Nephron progenitor cell (in vitro differentiated cells): Measurements from ENCODE around the gene DAB2IP.

Experiments
- DNase-seq: peaks from one replicate; pipeline ENCODE4 v3.0.0; 2021
- H3K27ac Mint-ChIP-seq: 2 replicates; pipeline ENCODE4 v1.8.0; 2021; ENCODE audit warnings: mild to moderate bottlenecking, moderate library complexity, mixed read lengths
- H3K27me3 Mint-ChIP-seq: 2 replicates; pipeline ENCODE4 v1.8.0; 2021; ENCODE audit warnings: mild to moderate bottlenecking, low read depth, mixed read lengths; ENCODE audit not compliant: poor library complexity
- H3K36me3 Mint-ChIP-seq: 2 replicates; pipeline ENCODE4 v1.8.0; 2021; ENCODE audit warnings: low read depth, mixed read lengths
- H3K4me1 Mint-ChIP-seq: 2 replicates; pipeline ENCODE4 v1.8.0; 2021; ENCODE audit warnings: mixed read lengths
- H3K4me3 Mint-ChIP-seq: 2 replicates; pipeline ENCODE4 v1.8.0; 2021; ENCODE audit warnings: mild to moderate bottlenecking, moderate library complexity, mixed read lengths
- H3K9me3 Mint-ChIP-seq: 2 replicates; pipeline ENCODE4 v1.8.0; 2021; ENCODE audit warnings: mild to moderate bottlenecking, moderate library complexity, mixed read lengths
- TF ChIP-seq, protein P1 (sequence below): fragments of 200-600 bp; sonication (generic); IDR thresholded peaks from 2 replicates; pipeline ENCODE4 v1.5.0; 2021; ENCODE audit warnings: antibody characterized with exemption

DAB2IP gene

DNA sequence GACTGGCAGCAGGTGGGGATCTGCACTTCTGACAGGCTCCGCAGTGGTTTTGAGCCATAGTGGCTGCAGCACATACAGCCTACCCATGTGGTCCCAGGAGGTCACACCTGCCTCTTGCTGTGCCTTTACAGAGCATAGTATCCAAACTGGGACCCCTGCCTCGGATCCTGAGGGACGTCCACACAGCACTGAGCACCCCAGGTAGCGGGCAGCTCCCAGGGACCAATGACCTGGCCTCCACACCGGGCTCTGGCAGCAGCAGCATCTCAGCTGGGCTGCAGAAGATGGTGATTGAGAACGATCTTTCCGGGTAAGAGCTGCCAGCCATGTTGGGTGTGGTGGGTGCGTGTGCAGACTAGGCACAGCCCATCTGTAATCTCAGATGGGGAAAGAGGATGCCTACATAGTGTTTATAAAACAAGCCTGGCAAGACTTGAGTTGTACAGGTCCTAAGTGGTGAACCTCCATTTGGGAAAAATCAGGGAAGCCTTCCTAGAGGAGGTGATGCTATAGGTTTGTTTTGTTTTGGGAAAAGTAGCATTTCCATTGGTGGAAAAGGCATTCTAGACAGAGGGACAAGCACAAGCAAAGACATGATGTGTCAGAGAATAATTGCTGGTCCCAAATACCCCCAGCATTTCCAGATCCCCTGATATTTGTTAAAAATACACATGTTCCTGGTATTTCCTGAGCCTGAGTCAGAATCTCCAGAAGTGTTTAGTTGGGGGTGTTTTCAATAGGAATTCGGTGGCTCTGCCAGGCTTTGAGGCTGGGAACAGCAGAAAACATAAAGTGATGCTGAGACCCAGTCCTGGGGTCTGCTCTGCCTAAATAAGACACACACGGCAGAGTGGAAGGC lies 119.2 kb downstream of the DAB2IP start:
- H3K36me3 Mint-ChIP-seq, result peaks cover 42% of the 10 kb centered on the region
- no peaks in the 10 kb centered on the region for H3K4me1 Mint-ChIP-seq
- DNase-seq, result no peak
- H3K27ac Mint-ChIP-seq, result peak overlapping the region; percentile 36
- no peaks in the 10 kb centered on the region for H3K27me3 Mint-ChIP-seq
- no peak overlapping the region for H3K4me3 Mint-ChIP-seq
- TF ChIP-seq, protein P1, sequence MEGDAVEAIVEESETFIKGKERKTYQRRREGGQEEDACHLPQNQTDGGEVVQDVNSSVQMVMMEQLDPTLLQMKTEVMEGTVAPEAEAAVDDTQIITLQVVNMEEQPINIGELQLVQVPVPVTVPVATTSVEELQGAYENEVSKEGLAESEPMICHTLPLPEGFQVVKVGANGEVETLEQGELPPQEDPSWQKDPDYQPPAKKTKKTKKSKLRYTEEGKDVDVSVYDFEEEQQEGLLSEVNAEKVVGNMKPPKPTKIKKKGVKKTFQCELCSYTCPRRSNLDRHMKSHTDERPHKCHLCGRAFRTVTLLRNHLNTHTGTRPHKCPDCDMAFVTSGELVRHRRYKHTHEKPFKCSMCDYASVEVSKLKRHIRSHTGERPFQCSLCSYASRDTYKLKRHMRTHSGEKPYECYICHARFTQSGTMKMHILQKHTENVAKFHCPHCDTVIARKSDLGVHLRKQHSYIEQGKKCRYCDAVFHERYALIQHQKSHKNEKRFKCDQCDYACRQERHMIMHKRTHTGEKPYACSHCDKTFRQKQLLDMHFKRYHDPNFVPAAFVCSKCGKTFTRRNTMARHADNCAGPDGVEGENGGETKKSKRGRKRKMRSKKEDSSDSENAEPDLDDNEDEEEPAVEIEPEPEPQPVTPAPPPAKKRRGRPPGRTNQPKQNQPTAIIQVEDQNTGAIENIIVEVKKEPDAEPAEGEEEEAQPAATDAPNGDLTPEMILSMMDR, result no peak
- H3K9me3 Mint-ChIP-seq, result no peaks in the 10 kb centered on the region

DNA sequence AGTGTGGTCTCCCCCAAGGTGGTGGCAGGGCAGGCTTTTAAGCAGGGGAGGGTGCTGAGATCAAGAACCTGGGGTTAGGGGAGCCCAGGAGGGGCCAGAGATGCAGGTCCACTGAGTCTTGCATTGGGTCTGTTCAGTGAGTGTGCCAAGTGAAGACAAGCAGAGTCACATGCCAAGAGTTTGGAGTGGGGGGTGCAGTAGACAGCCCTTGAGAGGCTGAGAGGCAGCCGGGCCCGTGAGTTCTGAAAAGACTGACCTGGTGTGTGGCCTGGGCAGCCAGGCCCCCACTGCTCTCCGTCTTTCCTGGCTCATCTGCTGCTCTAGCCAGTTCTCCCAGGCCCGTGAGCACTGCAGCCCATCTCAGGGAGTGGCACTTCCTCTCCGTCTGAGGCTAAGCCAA lies 120.0 kb downstream of the DAB2IP start:
- Mint-ChIP-seq H3K27me3 (no peaks in the 10 kb centered on the region), H3K4me1 (no peaks in the 10 kb centered on the region), H3K36me3 (peaks cover 48% of the 10 kb centered on the region), H3K27ac (peak overlapping the region; percentile 64), H3K9me3 (no peaks in the 10 kb centered on the region), H3K4me3 (no peak overlapping the region)
- TF ChIP-seq, protein P1, result no peak
- no peak for DNase-seq

DNA sequence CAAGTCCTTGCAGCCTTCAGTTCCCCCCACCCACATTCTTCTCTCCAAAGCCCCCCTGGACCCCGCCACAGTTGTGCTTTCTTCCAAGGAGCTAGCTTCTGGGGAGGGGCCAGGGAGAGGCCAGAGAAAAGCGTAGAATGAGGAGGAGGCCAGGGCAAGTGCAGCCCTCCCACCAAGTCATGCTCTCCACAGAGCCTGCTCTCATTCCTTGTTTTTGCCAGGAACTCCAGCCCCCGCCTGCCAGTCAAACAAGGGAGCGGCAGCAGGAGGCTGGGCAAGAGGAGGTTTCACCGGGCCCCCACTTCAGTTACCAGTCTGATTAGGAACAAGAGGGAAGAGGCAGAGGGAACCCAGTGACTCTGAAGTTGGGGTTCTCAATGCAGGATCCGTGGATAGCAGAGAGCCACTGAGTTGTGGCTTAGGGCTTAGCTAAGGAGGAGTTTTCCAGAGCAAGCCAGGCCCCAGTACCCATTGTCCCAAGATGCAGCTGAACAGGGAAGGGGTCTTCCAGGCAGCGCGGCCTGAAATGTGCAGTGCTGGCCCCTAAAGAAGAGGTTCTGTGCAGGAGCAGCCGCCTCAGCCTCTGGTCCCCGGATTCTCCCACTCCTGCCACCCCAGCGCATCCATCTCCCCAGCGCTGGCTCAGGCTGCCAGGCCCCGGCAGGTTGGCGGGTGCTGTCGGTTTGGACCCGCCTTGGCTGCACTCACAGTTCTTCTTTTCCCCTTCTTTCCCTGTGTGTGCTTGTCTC lies 120.6 kb downstream of the DAB2IP start:
- Mint-ChIP-seq H3K4me1 (no peaks in the 10 kb centered on the region), H3K27ac (peak overlapping the region; percentile 84), H3K4me3 (no peak overlapping the region), H3K9me3 (no peaks in the 10 kb centered on the region), H3K27me3 (no peaks in the 10 kb centered on the region), H3K36me3 (peaks cover 48% of the 10 kb centered on the region)
- TF ChIP-seq, protein P1, result no peak
- no peak for DNase-seq

DNA sequence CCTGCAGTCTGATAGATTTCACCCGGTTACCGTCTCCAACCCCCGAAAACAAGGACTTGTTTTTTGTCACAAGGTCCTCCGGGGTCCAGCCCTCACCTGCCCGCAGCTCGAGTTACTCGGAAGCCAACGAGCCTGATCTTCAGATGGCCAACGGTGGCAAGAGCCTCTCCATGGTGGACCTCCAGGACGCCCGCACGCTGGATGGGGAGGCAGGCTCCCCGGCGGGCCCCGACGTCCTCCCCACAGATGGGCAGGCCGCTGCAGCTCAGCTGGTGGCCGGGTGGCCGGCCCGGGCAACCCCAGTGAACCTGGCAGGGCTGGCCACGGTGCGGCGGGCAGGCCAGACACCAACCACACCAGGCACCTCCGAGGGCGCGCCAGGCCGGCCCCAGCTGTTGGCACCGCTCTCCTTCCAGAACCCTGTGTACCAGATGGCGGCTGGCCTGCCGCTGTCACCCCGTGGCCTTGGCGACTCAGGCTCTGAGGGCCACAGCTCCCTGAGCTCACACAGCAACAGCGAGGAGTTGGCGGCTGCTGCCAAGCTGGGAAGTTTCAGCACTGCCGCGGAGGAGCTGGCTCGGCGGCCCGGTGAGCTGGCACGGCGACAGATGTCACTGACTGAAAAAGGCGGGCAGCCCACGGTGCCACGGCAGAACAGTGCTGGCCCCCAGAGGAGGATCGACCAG lies 121.3 kb downstream of the DAB2IP start:
- no peak for DNase-seq
- no peaks in the 10 kb centered on the region for H3K4me1 Mint-ChIP-seq
- no peaks in the 10 kb centered on the region for H3K9me3 Mint-ChIP-seq
- H3K27me3 Mint-ChIP-seq, result no peaks in the 10 kb centered on the region
- H3K4me3 Mint-ChIP-seq, result no peak overlapping the region
- H3K36me3 Mint-ChIP-seq, result peaks cover 49% of the 10 kb centered on the region
- H3K27ac Mint-ChIP-seq, result peak overlapping the region; percentile 84
- TF ChIP-seq, protein P1, result no peak

DNA sequence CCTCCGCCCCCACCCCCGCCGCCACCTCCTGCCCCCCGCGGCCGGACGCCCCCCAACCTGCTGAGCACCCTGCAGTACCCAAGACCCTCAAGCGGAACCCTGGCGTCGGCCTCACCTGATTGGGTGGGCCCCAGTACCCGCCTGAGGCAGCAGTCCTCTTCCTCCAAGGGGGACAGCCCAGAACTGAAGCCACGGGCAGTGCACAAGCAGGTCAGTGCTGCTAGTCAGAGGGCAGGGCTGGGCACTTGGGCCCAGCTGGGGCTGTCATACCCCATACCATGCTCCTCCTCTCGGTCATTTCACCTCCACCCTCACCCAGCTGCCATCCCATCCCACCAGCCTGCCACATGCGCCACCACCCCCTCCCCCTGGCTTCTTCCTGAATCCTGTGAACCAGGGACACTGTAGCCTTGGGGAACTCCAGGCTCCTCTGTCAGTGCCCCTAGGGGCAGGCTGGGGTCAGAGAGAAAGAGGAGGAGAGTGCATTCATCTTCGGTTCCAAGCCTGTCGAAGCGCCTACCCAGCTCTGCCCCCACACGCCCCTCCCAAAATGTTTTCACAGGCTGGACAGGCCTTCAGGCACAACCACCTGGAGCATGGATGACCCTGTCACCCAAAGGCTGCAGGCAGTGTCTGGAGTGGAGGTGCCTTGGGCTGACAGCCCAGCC lies 122.0 kb downstream of the DAB2IP start:
- H3K4me1 Mint-ChIP-seq, result no peaks in the 10 kb centered on the region
- peaks cover 52% of the 10 kb centered on the region for H3K36me3 Mint-ChIP-seq
- peak overlapping the region; percentile 42 for H3K27ac Mint-ChIP-seq
- H3K4me3 Mint-ChIP-seq, result no peak overlapping the region
- no peaks in the 10 kb centered on the region for H3K27me3 Mint-ChIP-seq
- no peak for DNase-seq
- H3K9me3 Mint-ChIP-seq, result no peaks in the 10 kb centered on the region
- TF ChIP-seq, protein P1, result no peak
